Body of pancreas (tissue), 4 donors: ENCODE measurements around the gene CDKN1C.
A peak's percentile ranks its signal among the peaks of the same experiment; 100 is the strongest.

Experiments
- POLR2A ChIP-seq, 3 donors: fragments of 450-650 bp; IDR thresholded peaks; one replicate each; pipeline ENCODE4 v1.6.1; 2016; ENCODE audit warnings: antibody characterized with exemption in 3 of 3, mild to moderate bottlenecking in 2 of 3
- TF ChIP-seq, protein P1 (sequence below), 7 experiments: fragments of 450-650 bp in 4 of 7; fragments of 200-600 bp in 3 of 7; sonication (generic) in 3 of 7; IDR thresholded peaks; one replicate each; pipeline ENCODE4 v1.5.1; 2016 to 2019; ENCODE audit warnings: antibody characterized with exemption in 7 of 7

DNA sequence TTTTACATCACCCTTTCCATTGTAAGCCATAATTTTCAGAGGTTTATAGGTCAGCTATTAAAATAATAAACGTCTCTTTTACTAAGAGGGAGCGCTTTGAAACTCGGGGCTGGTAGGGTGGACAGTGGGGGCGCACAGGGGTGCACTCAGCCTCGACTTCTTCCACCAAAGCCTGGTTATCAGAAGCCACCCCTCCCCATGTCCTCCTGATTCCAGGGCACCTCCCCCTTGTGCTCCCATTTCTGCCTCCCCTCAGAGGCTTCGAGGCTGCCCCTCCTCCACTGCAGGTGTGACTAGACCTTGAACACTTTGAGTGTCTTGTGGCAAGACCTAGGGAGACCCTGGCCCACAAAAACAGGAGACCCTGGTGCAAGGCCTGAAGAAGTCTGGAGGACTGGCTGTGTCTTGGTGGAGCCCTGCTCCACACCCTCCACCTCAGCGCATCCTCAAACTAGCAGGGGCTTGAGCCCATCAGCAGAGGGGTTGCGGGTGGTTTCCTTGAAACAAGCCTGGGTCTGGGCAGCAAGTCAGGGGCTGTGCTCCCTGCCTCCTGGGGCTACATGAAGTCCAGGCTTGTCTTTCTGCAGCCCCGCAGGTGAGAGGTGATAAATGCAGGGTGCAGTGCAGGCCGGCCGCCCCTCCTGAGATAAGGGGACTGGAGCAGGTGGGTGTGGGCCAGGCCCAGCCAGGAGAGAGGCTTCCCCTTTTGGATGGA lies 3.0 kb downstream of the CDKN1C start:
- peak in 1 of 3 donors; percentile 4 for TF ChIP-seq POLR2A (IDR thresholded peaks at IDR 0.05)
- TF ChIP-seq, protein P1, sequence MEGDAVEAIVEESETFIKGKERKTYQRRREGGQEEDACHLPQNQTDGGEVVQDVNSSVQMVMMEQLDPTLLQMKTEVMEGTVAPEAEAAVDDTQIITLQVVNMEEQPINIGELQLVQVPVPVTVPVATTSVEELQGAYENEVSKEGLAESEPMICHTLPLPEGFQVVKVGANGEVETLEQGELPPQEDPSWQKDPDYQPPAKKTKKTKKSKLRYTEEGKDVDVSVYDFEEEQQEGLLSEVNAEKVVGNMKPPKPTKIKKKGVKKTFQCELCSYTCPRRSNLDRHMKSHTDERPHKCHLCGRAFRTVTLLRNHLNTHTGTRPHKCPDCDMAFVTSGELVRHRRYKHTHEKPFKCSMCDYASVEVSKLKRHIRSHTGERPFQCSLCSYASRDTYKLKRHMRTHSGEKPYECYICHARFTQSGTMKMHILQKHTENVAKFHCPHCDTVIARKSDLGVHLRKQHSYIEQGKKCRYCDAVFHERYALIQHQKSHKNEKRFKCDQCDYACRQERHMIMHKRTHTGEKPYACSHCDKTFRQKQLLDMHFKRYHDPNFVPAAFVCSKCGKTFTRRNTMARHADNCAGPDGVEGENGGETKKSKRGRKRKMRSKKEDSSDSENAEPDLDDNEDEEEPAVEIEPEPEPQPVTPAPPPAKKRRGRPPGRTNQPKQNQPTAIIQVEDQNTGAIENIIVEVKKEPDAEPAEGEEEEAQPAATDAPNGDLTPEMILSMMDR (IDR thresholded peaks at IDR 0.05): no peak
